NCI-H1092 treated with DMSO at 0.1 percent for 48 hours (cell line): ENCODE measurements around the gene BANP.
"Not testable (repeated sequence)": the region's sequence is repeated elsewhere in the genome, so short reads cannot be mapped to it uniquely, and the experiment has no call there.

Experiments used
- DNase-seq: peaks from one replicate; lab custom pipeline; 2025; lab: John Stamatoyannopoulos, UW

BANP gene

GRCh38 chr16:87966064-87966645, 14.9 kb downstream of the BANP start:
- DNase-seq, result no peak

- no peak for DNase-seq
Observed at GRCh38 chr16:87966685-87967185, 15.5 kb downstream of the BANP start.

- DNase-seq, result no peak
Observed at GRCh38 chr16:87968541-87968940, 17.3 kb downstream of the BANP start.

- no peak for DNase-seq
Observed at GRCh38 chr16:87970186-87970585, 19.0 kb downstream of the BANP start.

GRCh38 chr16:87971933-87972332, 20.7 kb downstream of the BANP start:
- no peak for DNase-seq

- DNase-seq, result no peak
Observed at GRCh38 chr16:87973717-87974116, 22.5 kb downstream of the BANP start.

- no peak for DNase-seq
Observed at GRCh38 chr16:87974178-87974577, 22.9 kb downstream of the BANP start.

GRCh38 chr16:87976665-87977064, 25.4 kb downstream of the BANP start:
- no peak for DNase-seq

- no peak for DNase-seq
Observed at GRCh38 chr16:87978127-87978526, 26.9 kb downstream of the BANP start.

GRCh38 chr16:87979352-87979751, 28.1 kb downstream of the BANP start:
- no peak for DNase-seq

- not testable (repeated sequence) for DNase-seq
Observed at GRCh38 chr16:87979911-87980630, 28.8 kb downstream of the BANP start.

GRCh38 chr16:87981376-87981775, 30.1 kb downstream of the BANP start:
- DNase-seq, result not testable (repeated sequence)

GRCh38 chr16:87982581-87983041, 31.4 kb downstream of the BANP start:
- DNase-seq, result no peak

- not testable (repeated sequence) for DNase-seq
Observed at GRCh38 chr16:87983072-87983736, 32.0 kb downstream of the BANP start.

- not testable (repeated sequence) for DNase-seq
Observed at GRCh38 chr16:87983737-87984097, 32.5 kb downstream of the BANP start.

- not testable (repeated sequence) for DNase-seq
Observed at GRCh38 chr16:87984180-87984579, 32.9 kb downstream of the BANP start.

- no peak for DNase-seq
Observed at GRCh38 chr16:87984632-87985267, 33.5 kb downstream of the BANP start.

- DNase-seq, result not testable (repeated sequence)
Observed at GRCh38 chr16:87985493-87985892, 34.3 kb downstream of the BANP start.

GRCh38 chr16:87986361-87986849, 35.2 kb downstream of the BANP start:
- not testable (repeated sequence) for DNase-seq

GRCh38 chr16:87988596-87988995, 37.4 kb downstream of the BANP start:
- not testable (repeated sequence) for DNase-seq

GRCh38 chr16:87990254-87990653, 39.0 kb downstream of the BANP start:
- DNase-seq, result not testable (repeated sequence)

- DNase-seq, result not testable (repeated sequence)
Observed at GRCh38 chr16:87992142-87992541, 40.9 kb downstream of the BANP start.
